Thoracic aorta (tissue), 2 donors: Measurements from ENCODE around the gene HIF3A. TPM values are rescaled to one million over a fixed set of nuclear protein-coding genes. Genes with fewer than 3 reads are reported as not detected.
A peak's percentile ranks its signal among the peaks of the same experiment; 100 is the strongest.
"Not testable (repeated sequence)": the region's sequence is repeated elsewhere in the genome, so short reads cannot be mapped to it uniquely, and the experiment has no call there.

ENCODE experiments used
- ATAC-seq: fragments of 150-250 bp; one replicate; pipeline ENCODE4 v1.8.0; 2017; ENCODE audit warnings: low read depth; ENCODE audit not compliant: insufficient number of reproducible peaks, low FRiP score
- DNase-seq: peaks from one replicate; pipeline ENCODE4 v3.0.0-alpha.2; 2020; ENCODE audit warnings: low spot score
- H3K27ac ChIP-seq, 2 donors: fragments of 200-600 bp; sonication (generic); 1 replicate in 1 of 2; 2 replicates in 1 of 2; pipeline ENCODE4 v1.5.1; 2016; ENCODE audit warnings: mild to moderate bottlenecking in 2 of 2, moderate library complexity in 2 of 2
- H3K27me3 ChIP-seq: fragments of 200-600 bp; sonication (generic); replicated peaks from 2 replicates; pipeline ENCODE4 v1.6.0; 2016; ENCODE audit warnings: mild to moderate bottlenecking; ENCODE audit not compliant: insufficient read depth
- H3K36me3 ChIP-seq: fragments of 200-600 bp; sonication (generic); one replicate; pipeline ENCODE4 v1.5.1; 2016
- H3K4me1 ChIP-seq, 2 donors: fragments of 200-600 bp; sonication (generic); 1 replicate in 1 of 2; 2 replicates in 1 of 2; pipeline versions ENCODE4 v1.5.1 to v1.6.0; 2016; ENCODE audit warnings: low read depth in 2 of 2, mild to moderate bottlenecking in 1 of 2; ENCODE audit not compliant: control insufficient read depth in 1 of 2
- H3K4me3 ChIP-seq: fragments of 200-600 bp; sonication (generic); 2 replicates; pipeline ENCODE4 v1.5.1; 2016; ENCODE audit warnings: mild to moderate bottlenecking
- H3K9me3 ChIP-seq: fragments of 200-600 bp; sonication (generic); 2 replicates; pipeline ENCODE4 v1.5.1; 2016
- total RNA-seq, 2 donors: library from RNA; depleted of rRNA; stranded (reverse); fragments of >200 nt; gene quantifications; one replicate each; pipeline versions ENCODE4 v1.1.0 to v1.2.3, GENCODE V29; 2016
- TF ChIP-seq, protein P1 (sequence below): fragments of 200-600 bp; sonication (generic); IDR thresholded peaks from one replicate; pipeline ENCODE4 v1.5.1; 2019; ENCODE audit warnings: antibody characterized with exemption

Gene HIF3A
- total RNA-seq, result 100 to 1,000 TPM in 1 of 2 donors, 10 to 100 TPM in 1; 85.6 to 189 TPM

DNA sequence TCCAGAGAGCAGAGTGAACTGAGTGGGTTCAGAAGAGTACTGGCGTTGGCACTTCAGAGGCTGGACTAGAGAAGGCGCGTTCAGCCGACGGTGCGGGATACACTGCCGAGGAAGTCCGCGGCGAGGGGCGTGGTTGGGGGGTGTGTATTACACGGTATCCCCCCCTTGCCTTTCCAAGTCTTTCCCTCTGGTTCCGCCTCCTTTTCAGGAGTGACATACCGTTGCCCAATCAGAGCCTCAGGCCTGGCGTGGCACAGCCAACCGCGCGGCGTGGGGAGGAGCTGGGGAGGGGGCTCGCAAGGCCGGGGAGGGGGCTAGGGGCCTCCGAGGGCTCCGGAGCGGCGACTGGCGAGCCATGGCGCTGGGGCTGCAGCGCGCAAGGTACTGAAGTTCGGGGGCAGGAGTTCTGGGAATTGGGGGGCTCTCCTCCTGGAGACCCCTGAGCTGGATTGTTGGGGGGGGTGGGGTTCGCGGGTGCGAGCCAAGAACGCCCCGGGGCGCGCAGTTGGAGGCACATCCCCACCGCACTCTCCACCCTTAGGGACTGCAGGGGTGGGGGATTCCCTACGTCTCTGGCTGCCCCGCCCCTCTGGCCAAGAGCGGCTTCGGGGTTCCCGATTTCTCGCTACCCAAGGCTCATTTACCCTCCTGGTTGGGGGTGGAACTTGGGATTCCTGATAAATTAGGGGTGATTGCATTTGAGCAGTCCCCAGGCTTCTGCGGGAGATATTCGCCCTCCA lies at the start of gene HIF3A:
Gene HIF3A (plus strand): TSS at position 321 of the 740 bp plus-strand sequence. CDS start 35 bp downstream, at position 356.
- H3K27ac ChIP-seq, result peak within 1 kb of the TSS; percentile 94 to 95
- DNase-seq (no peak), ATAC-seq (no peak)
- H3K27me3 ChIP-seq, result no peaks in the 10 kb centered on the region
- no peaks in the 10 kb centered on the region for H3K9me3 ChIP-seq
- peaks cover 29 to 53% of the 10 kb centered on the region in 2 donors for H3K4me1 ChIP-seq
- H3K36me3 ChIP-seq, result no peaks in the 10 kb centered on the region
- H3K4me3 ChIP-seq, result peak within 1 kb of the TSS; percentile 72
- TF ChIP-seq, protein P1, sequence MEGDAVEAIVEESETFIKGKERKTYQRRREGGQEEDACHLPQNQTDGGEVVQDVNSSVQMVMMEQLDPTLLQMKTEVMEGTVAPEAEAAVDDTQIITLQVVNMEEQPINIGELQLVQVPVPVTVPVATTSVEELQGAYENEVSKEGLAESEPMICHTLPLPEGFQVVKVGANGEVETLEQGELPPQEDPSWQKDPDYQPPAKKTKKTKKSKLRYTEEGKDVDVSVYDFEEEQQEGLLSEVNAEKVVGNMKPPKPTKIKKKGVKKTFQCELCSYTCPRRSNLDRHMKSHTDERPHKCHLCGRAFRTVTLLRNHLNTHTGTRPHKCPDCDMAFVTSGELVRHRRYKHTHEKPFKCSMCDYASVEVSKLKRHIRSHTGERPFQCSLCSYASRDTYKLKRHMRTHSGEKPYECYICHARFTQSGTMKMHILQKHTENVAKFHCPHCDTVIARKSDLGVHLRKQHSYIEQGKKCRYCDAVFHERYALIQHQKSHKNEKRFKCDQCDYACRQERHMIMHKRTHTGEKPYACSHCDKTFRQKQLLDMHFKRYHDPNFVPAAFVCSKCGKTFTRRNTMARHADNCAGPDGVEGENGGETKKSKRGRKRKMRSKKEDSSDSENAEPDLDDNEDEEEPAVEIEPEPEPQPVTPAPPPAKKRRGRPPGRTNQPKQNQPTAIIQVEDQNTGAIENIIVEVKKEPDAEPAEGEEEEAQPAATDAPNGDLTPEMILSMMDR, result no peak

- no peak for ATAC-seq
- Histone ChIP-seq H3K4me3 (no peak overlapping the region), H3K27me3 (no peaks in the 10 kb centered on the region), H3K4me1 (no peaks in the 10 kb centered on the region), H3K36me3 (no peaks in the 10 kb centered on the region), H3K27ac (no peak overlapping the region), H3K9me3 (no peaks in the 10 kb centered on the region)
- TF ChIP-seq, protein P1, result no peak
- no peak for DNase-seq
These were observed 46.6 kb upstream of the HIF3A start for GRCh38 chr19:46250076-46250735.

- ATAC-seq, result no peak
- Histone ChIP-seq H3K36me3 (no peaks in the 10 kb centered on the region), H3K9me3 (no peaks in the 10 kb centered on the region), H3K4me3 (no peak overlapping the region), H3K27ac (no peak overlapping the region), H3K4me1 (no peaks in the 10 kb centered on the region), H3K27me3 (no peaks in the 10 kb centered on the region)
- no peak for DNase-seq
- TF ChIP-seq, protein P1, result no peak
These were observed 45.4 kb upstream of the HIF3A start for GRCh38 chr19:46251416-46251815.

DNA sequence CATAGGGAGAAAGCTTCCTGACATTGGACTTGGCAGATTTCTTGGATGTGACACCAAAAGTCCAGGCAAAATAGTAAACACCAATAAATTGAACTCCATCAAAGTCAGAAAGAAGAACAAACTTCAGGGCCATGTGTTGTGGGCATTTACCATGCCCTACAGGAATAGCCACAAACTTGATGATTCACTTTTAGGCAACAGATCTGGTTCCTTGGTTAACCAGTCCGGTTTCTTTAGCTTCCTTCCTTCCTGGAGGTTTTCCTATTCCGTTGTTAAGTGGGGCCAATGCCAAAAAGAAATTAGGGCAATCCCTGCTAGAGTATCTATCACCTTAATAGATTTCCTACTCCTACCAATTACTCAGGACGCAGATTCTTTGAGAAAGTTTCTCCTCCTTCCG lies 42.1 kb upstream of the HIF3A start:
- Histone ChIP-seq H3K4me1 (no peaks in the 10 kb centered on the region), H3K36me3 (no peaks in the 10 kb centered on the region), H3K9me3 (no peaks in the 10 kb centered on the region), H3K4me3 (no peak overlapping the region), H3K27me3 (no peaks in the 10 kb centered on the region), H3K27ac (no peak overlapping the region)
- ATAC-seq (no peak), DNase-seq (no peak)
- TF ChIP-seq, protein P1, result no peak

GRCh38 chr19:46256855-46257254 lies 40.0 kb upstream of the HIF3A start:
- Histone ChIP-seq H3K9me3 (no peaks in the 10 kb centered on the region), H3K36me3 (no peaks in the 10 kb centered on the region), H3K27ac (no peak overlapping the region), H3K4me1 (no peaks in the 10 kb centered on the region), H3K4me3 (no peak overlapping the region), H3K27me3 (no peaks in the 10 kb centered on the region)
- no peak for DNase-seq
- TF ChIP-seq, protein P1, result no peak
- no peak for ATAC-seq

DNA sequence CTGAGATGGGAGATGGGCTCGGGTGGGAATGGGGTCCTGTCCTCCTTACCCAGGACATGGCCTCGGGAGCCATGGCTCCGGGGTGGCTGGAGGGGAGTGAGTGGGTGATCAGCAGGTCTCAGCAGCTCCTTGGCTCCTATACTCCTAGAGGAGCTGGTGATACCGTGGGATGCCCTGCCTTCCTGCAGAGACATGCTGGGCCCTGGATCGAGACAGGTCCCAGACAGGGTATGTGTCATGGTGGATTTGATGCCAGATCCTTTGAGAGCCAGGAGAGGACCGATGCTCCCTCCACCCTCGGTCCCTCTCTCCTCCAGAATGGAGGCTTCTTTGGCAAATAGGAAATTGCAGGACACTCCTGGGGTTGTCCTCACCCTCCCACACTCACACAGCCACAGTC lies 35.3 kb upstream of the HIF3A start:
- not testable (repeated sequence) for H3K27ac ChIP-seq, H3K4me3 ChIP-seq, H3K27me3 ChIP-seq, DNase-seq, ATAC-seq, H3K4me1 ChIP-seq, H3K36me3 ChIP-seq, H3K9me3 ChIP-seq

DNA sequence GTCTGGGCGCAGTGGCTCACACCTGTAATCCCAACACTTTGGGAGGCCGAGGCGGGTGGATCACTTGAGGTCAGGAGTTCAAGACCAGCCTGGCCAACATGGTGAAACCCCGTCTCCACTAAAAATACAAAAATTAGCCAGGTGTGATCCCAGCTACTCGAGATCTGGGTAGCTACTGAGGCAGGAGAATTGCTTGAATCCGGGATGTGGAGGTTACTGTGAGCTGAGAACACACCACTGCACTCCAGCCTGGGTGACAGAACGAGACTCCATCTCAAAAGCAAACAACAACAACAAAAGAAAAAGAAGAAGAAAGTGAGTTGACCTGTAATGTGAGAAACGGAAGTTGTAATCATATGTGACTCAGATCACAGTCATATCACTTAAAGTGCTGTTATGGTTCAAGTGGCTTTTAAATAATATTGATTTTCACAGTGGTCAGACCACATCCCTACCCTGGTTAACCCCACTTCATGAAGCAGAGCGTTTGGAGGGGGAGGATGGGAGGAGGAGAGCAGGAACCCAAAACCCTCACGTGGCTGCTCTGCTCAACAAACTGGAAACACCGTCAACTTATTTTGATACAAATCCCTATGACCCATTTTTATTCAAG lies 34.1 kb upstream of the HIF3A start:
- DNase-seq, H3K4me1 ChIP-seq, H3K9me3 ChIP-seq, H3K36me3 ChIP-seq, H3K4me3 ChIP-seq, H3K27me3 ChIP-seq, H3K27ac ChIP-seq, ATAC-seq: not testable (repeated sequence)
